SU-DHL-6 (cell line): ENCODE measurements around the gene TRMT5.

Experiments used
- H2AFZ ChIP-seq: fragments of 200-600 bp; sonication (generic); 2 replicates; pipeline ENCODE4 v1.6.1; 2014; ENCODE audit warnings: low read depth, mild to moderate bottlenecking, moderate library complexity, mixed read lengths, antibody characterized with exemption, low read length; ENCODE audit not compliant: severe bottlenecking
- H3F3A ChIP-seq: fragments of 200-600 bp; shearing (Covaris generic); 2 replicates; pipeline ENCODE4 v1.6.0; 2016; ENCODE audit warnings: antibody characterized with exemption, mild to moderate bottlenecking; ENCODE audit not compliant: insufficient read depth
- H3K27ac ChIP-seq: fragments of 200-600 bp; sonication (generic); 2 replicates; pipeline ENCODE4 v1.5.1; 2016; ENCODE audit warnings: low read depth, mild to moderate bottlenecking, low read length, moderate library complexity, mixed read lengths
- H3K27me3 ChIP-seq: fragments of 200-600 bp; sonication (generic), shearing (Covaris generic); 2 replicates; pipeline ENCODE4 v1.6.0; 2014; ENCODE audit warnings: mild to moderate bottlenecking, low read length
- H3K36me3 ChIP-seq: fragments of 200-600 bp; sonication (generic); 2 replicates; pipeline ENCODE4 v1.6.1; 2014; ENCODE audit warnings: mild to moderate bottlenecking, low read length, mixed read lengths
- H3K4me2 ChIP-seq: fragments of 300-600, 200-600 bp; shearing (Covaris generic), sonication (generic); 2 replicates; pipeline ENCODE4 v1.6.0; 2014; ENCODE audit warnings: low read length, low read depth, mild to moderate bottlenecking; ENCODE audit not compliant: poor library complexity, severe bottlenecking
- H3K4me3 ChIP-seq: fragments of 200-600 bp; sonication (generic); 2 replicates; pipeline ENCODE4 v1.5.1; 2014; ENCODE audit warnings: antibody characterized with exemption, low read length, mild to moderate bottlenecking, mixed read lengths; ENCODE audit not compliant: insufficient read depth, poor library complexity, severe bottlenecking
- H3K79me2 ChIP-seq: fragments of 200-600 bp; sonication (generic); 2 replicates; pipeline ENCODE4 v1.6.1; 2014; ENCODE audit warnings: mild to moderate bottlenecking, low read length, moderate library complexity; ENCODE audit not compliant: insufficient read depth
- H3K9ac ChIP-seq: fragments of 200-600 bp; sonication (generic); 2 replicates; pipeline ENCODE4 v1.7.0; 2014; ENCODE audit warnings: mild to moderate bottlenecking, low read length
- H3K9me2 ChIP-seq: fragments of 200-600 bp; sonication (generic); replicated peaks from 2 replicates; pipeline ENCODE4 v1.6.1; 2014; ENCODE audit warnings: low read length; ENCODE audit not compliant: insufficient read depth
- H3K9me3 ChIP-seq: fragments of 200-600 bp; sonication (generic); 2 replicates; pipeline ENCODE4 v1.6.1; 2014; ENCODE audit warnings: low read length, mixed read lengths; ENCODE audit not compliant: insufficient read depth
- H4K20me1 ChIP-seq: fragments of 200-600 bp; sonication (generic); 2 replicates; pipeline ENCODE4 v1.6.1; 2014; ENCODE audit warnings: low read depth, mild to moderate bottlenecking, antibody characterized with exemption, low read length, moderate library complexity, mixed read lengths
- EZH2phosphoT487 ChIP-seq: fragments of 200-600 bp; sonication (generic), shearing (Covaris generic); conservative IDR thresholded peaks from 2 replicates; pipeline ENCODE4 v1.6.1; 2018; ENCODE audit warnings: mild to moderate bottlenecking, antibody characterized with exemption, low read length, moderate library complexity, mixed read lengths
- TF ChIP-seq, protein P1 (sequence below): fragments of 200-600 bp; sonication (generic); IDR thresholded peaks from one replicate; pipeline ENCODE4 v1.5.1; 2017; ENCODE audit warnings: antibody characterized with exemption, mild to moderate bottlenecking, low read length, moderate library complexity; ENCODE audit not compliant: insufficient read depth, poor library complexity, severe bottlenecking

The TRMT5 gene

DNA sequence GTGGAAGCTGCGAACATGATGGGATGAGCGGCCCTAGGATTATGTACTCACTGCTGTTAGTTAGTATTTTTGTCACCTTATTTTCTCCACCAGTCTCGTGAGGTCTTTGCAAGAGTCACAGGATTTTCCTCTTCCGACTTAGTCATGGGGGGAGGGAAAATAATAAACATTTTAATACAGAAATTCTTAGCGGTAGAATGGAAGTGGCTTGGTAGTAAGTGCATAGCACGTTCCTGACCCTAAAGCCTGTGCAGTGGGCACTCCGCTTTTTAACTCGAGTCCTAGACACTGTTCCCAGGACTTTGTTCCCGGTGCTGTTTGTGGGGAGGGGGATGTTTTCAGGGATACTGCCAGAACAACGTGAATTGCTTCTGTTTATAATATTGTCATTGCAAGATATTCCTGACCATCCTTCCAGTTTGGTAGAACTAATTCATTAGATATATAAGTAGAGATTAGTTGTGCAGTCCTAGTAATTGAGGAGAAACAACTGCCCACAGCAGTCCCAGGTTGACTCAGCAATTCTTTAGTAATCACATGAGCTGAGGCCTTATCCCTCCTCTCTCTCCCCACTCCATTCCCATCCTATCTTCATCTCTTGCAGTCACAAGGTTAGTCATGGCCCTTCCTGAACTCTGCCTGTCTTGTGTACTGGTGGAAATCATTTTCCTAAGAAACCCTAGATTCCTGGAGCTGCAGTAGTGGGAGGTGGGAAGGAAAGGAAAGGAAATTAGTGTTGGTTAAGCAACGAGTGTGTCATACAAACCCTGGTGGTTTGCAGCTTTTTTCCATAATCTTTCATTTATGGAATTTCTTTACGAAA is 965 bp upstream of the TRMT5 start:
- Histone ChIP-seq H3K79me2 (peaks cover 25% of the 10 kb centered on the region), H3K27me3 (no peaks in the 10 kb centered on the region), H3K9ac (peak overlapping the region; percentile 69), H2AFZ (peak overlapping the region; percentile 89), H3K36me3 (peaks cover 13% of the 10 kb centered on the region; the same call in 1 of the 2 replicates), H3K4me3 (peak overlapping the region; percentile 98), H4K20me1 (no peaks in the 10 kb centered on the region), H3K27ac (no peak overlapping the region), H3K4me2 (peak overlapping the region; percentile 85), H3F3A (peaks cover 14% of the 10 kb centered on the region; the same call in 1 of the 2 replicates), H3K9me2 (no peaks in the 10 kb centered on the region), H3K9me3 (no peaks in the 10 kb centered on the region)
- no peak for TF ChIP-seq EZH2phosphoT487
- TF ChIP-seq, protein P1, sequence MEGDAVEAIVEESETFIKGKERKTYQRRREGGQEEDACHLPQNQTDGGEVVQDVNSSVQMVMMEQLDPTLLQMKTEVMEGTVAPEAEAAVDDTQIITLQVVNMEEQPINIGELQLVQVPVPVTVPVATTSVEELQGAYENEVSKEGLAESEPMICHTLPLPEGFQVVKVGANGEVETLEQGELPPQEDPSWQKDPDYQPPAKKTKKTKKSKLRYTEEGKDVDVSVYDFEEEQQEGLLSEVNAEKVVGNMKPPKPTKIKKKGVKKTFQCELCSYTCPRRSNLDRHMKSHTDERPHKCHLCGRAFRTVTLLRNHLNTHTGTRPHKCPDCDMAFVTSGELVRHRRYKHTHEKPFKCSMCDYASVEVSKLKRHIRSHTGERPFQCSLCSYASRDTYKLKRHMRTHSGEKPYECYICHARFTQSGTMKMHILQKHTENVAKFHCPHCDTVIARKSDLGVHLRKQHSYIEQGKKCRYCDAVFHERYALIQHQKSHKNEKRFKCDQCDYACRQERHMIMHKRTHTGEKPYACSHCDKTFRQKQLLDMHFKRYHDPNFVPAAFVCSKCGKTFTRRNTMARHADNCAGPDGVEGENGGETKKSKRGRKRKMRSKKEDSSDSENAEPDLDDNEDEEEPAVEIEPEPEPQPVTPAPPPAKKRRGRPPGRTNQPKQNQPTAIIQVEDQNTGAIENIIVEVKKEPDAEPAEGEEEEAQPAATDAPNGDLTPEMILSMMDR: no peak

DNA sequence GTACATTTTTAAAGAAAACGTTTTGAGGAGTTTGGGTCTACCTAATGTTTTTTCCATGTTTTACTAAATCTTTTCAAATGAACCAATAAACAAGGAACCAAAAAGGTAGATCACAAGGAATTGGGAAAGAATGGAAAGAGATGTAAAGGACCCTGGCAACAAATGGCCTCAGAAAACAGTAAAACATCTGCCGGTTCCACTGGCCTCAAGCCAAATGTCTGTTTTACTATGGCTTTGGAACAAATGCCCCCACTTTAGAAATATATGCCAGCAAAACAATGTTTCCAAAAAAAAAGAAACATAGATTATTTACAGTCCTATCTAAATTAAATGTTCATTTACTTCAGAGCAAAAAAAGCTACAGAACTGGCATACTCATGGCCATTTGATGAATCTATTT is 3.0 kb downstream of the TRMT5 start:
- Histone ChIP-seq H3K79me2 (peaks cover 25% of the 10 kb centered on the region), H4K20me1 (no peaks in the 10 kb centered on the region), H3K36me3 (peaks cover 13% of the 10 kb centered on the region; the same call in 1 of the 2 replicates), H2AFZ (no peak overlapping the region), H3F3A (peaks cover 14% of the 10 kb centered on the region; the same call in 1 of the 2 replicates), H3K9me3 (no peaks in the 10 kb centered on the region), H3K4me3 (peak overlapping the region; percentile 8), H3K27ac (no peak overlapping the region), H3K9me2 (no peaks in the 10 kb centered on the region), H3K4me2 (peak overlapping the region; percentile 85), H3K27me3 (no peaks in the 10 kb centered on the region), H3K9ac (no peak overlapping the region)
- TF ChIP-seq, protein P1: no peak
- TF ChIP-seq EZH2phosphoT487: no peak

DNA sequence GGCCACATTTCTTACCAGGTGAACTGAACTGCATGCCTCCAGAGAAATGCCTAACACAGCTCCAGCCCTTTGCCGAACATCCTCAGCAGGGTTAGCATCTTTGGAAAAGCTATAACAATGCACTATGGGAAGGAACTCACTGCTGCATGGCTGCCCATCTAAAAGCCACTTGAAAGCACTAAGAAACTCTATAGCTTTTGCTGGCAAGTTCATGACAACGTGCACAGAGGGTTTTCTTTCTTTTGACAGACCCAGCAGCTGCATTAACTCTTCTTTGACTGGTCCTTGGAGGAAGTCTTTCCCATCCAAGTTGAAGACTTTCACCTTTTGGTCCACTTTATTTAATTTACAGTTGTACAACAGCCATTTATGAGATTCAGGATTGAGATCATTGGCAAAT is 5.3 kb downstream of the TRMT5 start:
- TF ChIP-seq, protein P1: no peak
- TF ChIP-seq EZH2phosphoT487: no peak
- H3K4me3 ChIP-seq: no peak overlapping the region
- no peaks in the 10 kb centered on the region for H4K20me1 ChIP-seq
- no peak overlapping the region for H2AFZ ChIP-seq
- H3F3A ChIP-seq: peaks cover 14% of the 10 kb centered on the region; the same call in 1 of the 2 replicates
- peaks cover 17% of the 10 kb centered on the region for H3K79me2 ChIP-seq
- H3K36me3 ChIP-seq: peaks cover 13% of the 10 kb centered on the region; the same call in 1 of the 2 replicates
- no peak overlapping the region for H3K9ac ChIP-seq
- no peaks in the 10 kb centered on the region for H3K9me3 ChIP-seq
- H3K4me2 ChIP-seq: no peak overlapping the region
- H3K27me3 ChIP-seq: no peaks in the 10 kb centered on the region
- no peak overlapping the region for H3K27ac ChIP-seq
- H3K9me2 ChIP-seq: no peaks in the 10 kb centered on the region
